ENCODE data around the gene SMYD1. TPM values are rescaled to one million over a fixed set of nuclear protein-coding genes. Genes with fewer than 3 reads are reported as not detected.

The SMYD1 gene
- total RNA-seq, 1 donor from 2014 or later, result not detected

DNA sequence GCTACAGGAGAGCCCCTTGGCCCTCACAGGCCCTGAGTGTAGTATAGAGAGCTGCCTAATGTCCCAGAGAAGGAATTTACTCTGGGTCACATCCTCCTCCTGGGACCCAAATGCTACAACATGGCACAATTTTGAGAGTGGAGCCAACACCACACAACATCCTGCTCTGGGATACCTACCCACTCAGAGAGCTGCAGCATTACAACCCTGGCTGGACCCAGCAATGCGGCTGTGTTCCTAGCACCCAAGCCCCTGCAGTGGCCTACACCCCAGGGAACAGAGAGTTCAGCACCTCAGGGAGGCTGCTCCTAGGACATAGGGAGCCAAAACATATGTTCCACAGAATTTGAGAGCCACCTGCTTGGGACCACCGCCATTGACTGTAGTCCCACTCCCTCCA is 79.5 kb downstream of the SMYD1 start:
- no peak for DNase-seq

DNA sequence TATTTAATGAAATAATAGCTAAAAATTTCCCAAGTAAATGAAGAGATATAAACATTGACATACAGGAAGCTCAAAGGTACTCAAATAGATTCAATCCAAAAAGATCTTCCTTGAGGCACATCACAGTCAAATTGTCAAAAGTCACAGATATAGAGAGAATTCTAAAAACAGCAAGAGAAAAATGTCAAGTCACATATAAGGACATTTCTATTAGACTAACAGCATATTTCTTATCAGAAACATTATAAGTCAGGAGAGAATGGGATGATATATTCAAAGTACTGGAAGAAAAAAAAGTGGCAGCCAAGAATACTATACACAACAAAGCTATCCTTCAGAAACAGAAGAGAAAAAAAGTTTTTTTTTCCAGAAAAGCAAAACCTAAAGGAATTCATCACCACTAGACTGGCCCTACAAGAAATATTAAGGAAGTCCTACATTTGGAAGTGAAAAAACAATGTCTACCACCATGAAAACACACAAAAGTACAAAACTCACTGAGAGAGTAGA is 81.4 kb downstream of the SMYD1 start:
- DNase-seq, result no peak

DNA sequence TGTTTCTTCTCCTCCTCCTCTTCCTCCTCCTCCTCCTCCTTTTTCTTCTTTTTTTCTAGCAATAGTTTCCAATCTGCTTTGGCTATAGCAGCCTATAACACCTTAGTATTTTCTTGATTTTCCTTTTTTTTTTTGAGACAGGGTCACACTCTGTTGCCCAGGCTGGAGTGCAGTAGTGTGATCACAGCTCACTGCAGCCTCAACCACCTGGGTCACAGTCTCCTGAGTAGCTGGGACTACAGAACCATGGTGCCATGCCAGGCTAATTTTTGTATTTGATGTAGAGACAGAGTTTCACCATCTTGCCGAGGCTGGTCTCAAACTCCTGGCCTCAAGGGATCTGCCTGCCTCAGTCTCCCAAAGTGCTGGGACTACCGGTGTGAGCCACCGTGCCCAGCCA is 91.9 kb downstream of the SMYD1 start:
- no peak for DNase-seq

DNA sequence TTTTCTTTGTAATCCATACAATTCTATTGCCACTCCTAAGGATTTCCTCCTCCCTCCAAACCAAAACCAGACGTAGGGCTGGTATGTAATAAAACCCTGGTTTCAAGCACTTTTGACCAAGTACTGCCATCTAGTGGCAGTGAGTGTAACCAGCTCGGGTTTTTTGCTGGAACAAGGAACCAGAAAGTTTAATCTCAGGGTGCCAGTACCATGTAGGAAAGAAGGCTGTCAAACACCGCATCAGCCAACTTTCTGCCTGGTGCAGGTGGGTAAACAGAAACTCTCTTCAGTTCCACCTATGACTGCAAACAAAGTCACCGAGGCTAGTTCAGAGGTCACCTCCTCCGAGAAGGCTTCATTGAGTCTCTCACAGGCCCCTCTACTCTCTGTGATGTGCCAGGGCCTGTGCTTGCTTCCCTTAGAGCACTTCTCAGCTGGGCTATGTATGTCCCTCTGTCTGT is 92.4 kb downstream of the SMYD1 start:
- peak; percentile 73 for DNase-seq

DNA sequence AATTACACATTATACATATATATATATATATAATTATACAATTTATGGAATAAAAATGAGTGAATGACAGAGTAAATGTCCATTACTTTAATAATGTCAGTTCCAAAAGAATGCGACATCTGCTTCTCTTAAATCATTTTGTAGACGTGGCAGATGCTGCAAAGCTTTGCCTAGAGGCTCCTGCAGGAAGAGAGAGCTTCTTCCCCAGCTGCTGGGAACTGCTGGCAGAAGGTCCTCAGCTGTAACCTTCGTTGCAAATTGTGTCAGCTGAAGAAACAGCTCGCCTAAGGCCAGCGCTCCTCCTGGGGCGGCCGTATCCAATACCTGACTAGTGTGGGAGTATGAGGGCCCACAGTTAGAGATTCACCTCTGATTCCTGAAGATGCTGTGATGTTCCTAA is 92.9 kb downstream of the SMYD1 start:
- DNase-seq, result no peak

DNA sequence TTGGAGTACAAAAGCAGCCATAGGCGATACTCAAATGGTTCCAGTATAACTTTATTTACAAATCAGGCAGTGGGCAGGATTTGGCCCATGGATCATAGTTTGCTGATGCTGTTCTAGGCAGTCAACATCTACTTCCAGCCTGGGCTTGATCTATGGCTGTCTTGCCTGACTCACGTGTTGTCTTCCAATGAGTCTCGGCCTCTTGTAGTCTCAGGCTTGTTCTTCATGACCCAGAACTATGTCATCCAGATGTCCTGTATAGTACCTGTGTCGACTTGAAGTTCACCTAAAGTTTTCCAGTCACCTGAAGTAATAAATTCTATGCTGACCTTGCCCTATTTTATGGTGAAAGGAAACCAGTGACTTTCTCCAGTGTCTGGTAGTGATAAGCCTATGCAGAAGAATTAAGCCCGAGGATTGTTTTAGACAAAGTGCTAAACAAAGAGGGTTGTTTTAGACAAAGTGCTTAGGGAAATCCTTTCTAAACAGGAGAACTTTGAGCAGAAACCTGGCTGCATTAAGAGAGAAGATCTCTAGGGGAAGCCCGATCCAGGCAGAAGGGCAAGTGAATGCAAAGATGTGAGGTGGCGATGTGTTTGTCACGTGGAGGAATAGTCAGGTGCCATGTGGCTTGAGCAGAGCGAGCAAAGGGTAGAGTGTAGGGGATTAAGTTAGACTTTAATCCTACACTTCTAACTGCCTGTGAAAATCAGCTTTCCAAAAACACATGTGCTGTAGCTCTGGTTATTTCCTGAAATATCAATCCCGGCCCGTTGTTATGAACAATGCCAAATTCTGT is 94.0 kb downstream of the SMYD1 start:
- DNase-seq, result no peak

Other genes starting within 250 kb of the SMYD1 start
- 3.4 and 6.5 TPM in 2 replicates for gene RGPD2, start 242.0 kb upstream of the SMYD1 start, total RNA-seq
- not detected in 2 replicates for gene RNU2-63P, start 51.3 kb upstream of the SMYD1 start, total RNA-seq
- gene KRCC1, start 12.0 kb upstream of the SMYD1 start, total RNA-seq, result 17.5 and 19.9 TPM in 2 replicates
- not detected in 2 replicates for gene FABP1, start 60.2 kb downstream of the SMYD1 start, total RNA-seq
- under 0.01 and 0.14 TPM in 2 replicates for gene THNSL2, start 102.5 kb downstream of the SMYD1 start, total RNA-seq

Measured in dermis blood vessel endothelial cell (primary cell).